Brain microvascular endothelial cell (primary cell): ENCODE data around the gene SLC4A8.

Source experiments
- DNase-seq: peaks from one replicate; pipeline ENCODE4 v3.0.0-alpha.2; 2020
- H3K27ac ChIP-seq: fragments of 250-450 bp; sonication (Bioruptor Pico); 2 replicates; pipeline ENCODE4 v1.5.1; 2020; ENCODE audit warnings: mild to moderate bottlenecking, moderate library complexity
- H3K27me3 ChIP-seq: fragments of 250-450 bp; sonication (Bioruptor Pico); replicated peaks from 2 replicates; pipeline ENCODE4 v1.5.1; 2020; ENCODE audit warnings: mild to moderate bottlenecking
- H3K36me3 ChIP-seq: fragments of 250-450 bp; sonication (Bioruptor Pico); replicated peaks from 2 replicates; pipeline ENCODE4 v1.5.1; 2020; ENCODE audit warnings: mild to moderate bottlenecking
- H3K4me3 ChIP-seq: 2 replicates; pipeline ENCODE4 v1.5.1; 2011; ENCODE audit warnings: low read depth, mild to moderate bottlenecking, control low read depth, low read length, moderate library complexity
- in situ Hi-C: cut with HindIII; loops from 2 replicates; pipeline ENCODE4 v1.10.0; 2017; ENCODE audit warnings: low sequenced_read_pairs, low pct_ligation_motif_present
- TF ChIP-seq, protein P1 (sequence below): IDR thresholded peaks from 2 replicates; pipeline ENCODE4 v1.5.1; 2011; ENCODE audit warnings: low read depth, mild to moderate bottlenecking, moderate library complexity, low read length, control low read depth, inconsistent platforms; ENCODE audit errors: missing control alignments

Gene SLC4A8

GRCh38 chr12:51424662-51425539, at the start of gene SLC4A8:
Gene SLC4A8, plus strand, starts transcription at chr12:51424831. Its CDS starts 157 bp downstream, at chr12:51424988.
- Histone ChIP-seq H3K4me3 (peak within 1 kb of the TSS; percentile 74), H3K27me3 (peaks cover 2% of the 10 kb centered on the region), H3K27ac (no peak within 1 kb of the TSS), H3K36me3 (no peaks in the 10 kb centered on the region)
- peak; percentile 65 for DNase-seq
- TF ChIP-seq, protein P1, sequence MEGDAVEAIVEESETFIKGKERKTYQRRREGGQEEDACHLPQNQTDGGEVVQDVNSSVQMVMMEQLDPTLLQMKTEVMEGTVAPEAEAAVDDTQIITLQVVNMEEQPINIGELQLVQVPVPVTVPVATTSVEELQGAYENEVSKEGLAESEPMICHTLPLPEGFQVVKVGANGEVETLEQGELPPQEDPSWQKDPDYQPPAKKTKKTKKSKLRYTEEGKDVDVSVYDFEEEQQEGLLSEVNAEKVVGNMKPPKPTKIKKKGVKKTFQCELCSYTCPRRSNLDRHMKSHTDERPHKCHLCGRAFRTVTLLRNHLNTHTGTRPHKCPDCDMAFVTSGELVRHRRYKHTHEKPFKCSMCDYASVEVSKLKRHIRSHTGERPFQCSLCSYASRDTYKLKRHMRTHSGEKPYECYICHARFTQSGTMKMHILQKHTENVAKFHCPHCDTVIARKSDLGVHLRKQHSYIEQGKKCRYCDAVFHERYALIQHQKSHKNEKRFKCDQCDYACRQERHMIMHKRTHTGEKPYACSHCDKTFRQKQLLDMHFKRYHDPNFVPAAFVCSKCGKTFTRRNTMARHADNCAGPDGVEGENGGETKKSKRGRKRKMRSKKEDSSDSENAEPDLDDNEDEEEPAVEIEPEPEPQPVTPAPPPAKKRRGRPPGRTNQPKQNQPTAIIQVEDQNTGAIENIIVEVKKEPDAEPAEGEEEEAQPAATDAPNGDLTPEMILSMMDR, result peak; percentile 81
- in situ Hi-C loops, result no loop called here

GRCh38 chr12:51374856-51375255, 49.8 kb upstream of the SLC4A8 start:
- H3K4me3 ChIP-seq, result no peak overlapping the region
- H3K27me3 ChIP-seq, result no peaks in the 10 kb centered on the region
- no peak overlapping the region for H3K27ac ChIP-seq
- TF ChIP-seq, protein P1, result no peak
- in situ Hi-C loops, result no loop called here
- DNase-seq, result no peak
- H3K36me3 ChIP-seq, result no peaks in the 10 kb centered on the region

DNA sequence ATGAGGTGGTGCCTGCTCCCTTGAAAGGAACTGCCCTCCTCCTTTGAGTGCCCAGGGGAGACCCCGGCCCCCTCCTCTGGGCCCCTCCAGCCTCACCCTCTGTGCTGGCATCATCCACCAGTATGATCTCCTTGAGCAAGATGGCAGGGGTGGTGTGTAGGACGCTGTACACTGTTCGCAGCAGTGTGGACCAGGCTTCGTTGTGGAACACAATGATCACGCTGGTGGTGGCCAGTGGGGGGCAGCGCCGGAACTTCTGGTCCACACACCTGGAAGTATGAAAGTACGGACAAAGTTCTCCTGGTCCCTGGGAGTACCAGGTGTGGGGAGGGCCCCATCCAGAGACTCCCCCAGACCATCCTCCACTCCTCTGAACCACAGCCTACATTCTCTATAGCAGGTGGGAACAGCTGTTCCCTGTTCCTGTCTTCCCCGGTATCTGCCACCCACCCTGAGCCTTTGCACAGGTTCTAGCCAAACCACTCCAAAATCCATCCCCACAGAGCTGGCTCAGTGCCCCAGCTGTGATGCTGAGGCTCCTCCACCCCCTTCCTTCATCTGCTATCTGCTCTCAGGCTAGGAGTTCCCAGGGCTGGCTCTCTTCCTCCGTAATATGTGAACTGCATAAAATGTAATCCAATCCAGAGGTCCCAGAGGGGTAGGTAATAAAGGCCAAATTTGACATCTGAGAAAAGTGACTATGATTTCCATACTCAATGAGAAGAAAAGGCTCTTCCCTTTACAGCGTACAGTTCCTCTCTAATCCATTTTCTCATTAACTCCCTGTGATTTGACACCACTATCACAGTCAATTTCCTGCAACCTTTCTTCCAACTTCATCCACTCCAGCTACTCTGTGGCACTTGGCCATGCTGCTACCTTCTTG, 47.3 kb upstream of the SLC4A8 start:
- Histone ChIP-seq H3K27ac (no peak overlapping the region), H3K4me3 (no peak overlapping the region), H3K36me3 (no peaks in the 10 kb centered on the region), H3K27me3 (no peaks in the 10 kb centered on the region)
- no peak for DNase-seq
- in situ Hi-C loops, result no loop called here
- TF ChIP-seq, protein P1, result no peak

GRCh38 chr12:51378749-51379148, 45.9 kb upstream of the SLC4A8 start:
- TF ChIP-seq, protein P1, result no peak
- in situ Hi-C loops, result no loop called here
- H3K27me3 ChIP-seq, result no peaks in the 10 kb centered on the region
- no peak overlapping the region for H3K4me3 ChIP-seq
- no peak overlapping the region for H3K27ac ChIP-seq
- H3K36me3 ChIP-seq, result no peaks in the 10 kb centered on the region
- no peak for DNase-seq

DNA sequence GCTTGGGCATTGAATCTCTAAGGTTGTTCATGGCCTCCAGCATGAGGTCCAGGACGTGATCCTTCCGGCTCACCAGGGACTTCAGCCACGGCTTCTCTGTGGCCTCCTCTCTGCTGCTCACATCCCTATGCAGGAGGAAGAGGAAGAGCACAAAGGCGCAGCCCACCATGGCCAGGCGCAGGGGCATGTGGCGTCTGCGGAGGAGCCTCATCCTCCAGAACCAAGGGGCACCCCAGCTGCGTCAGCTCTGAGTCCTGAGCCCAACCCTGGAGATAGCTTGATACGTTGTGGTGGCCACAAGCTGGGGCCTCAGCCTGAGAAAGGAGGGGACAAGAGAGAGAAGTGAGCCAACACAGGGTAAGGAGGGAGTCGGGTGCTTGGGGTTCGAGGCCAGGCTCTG, 45.1 kb upstream of the SLC4A8 start:
- Histone ChIP-seq H3K27ac (no peak overlapping the region), H3K4me3 (no peak overlapping the region), H3K27me3 (no peaks in the 10 kb centered on the region), H3K36me3 (no peaks in the 10 kb centered on the region)
- no peak for DNase-seq
- TF ChIP-seq, protein P1, result no peak
- in situ Hi-C loops, result no loop called here
